GM19324 (cell line): ENCODE results near the gene ZNG1C.
"Not testable (repeated sequence)": the region's sequence is repeated elsewhere in the genome, so short reads cannot be mapped to it uniquely, and the experiment has no call there.

ENCODE experiments used
- ATAC-seq: cut with Tn5 transposase; IDR thresholded peaks from one replicate; pipeline ENCODE4 v1.9.1; 2021; ENCODE audit warnings: mild to moderate bottlenecking, moderate library complexity; ENCODE audit not compliant: unreplicated experiment, low FRiP score

The ZNG1C gene

DNA sequence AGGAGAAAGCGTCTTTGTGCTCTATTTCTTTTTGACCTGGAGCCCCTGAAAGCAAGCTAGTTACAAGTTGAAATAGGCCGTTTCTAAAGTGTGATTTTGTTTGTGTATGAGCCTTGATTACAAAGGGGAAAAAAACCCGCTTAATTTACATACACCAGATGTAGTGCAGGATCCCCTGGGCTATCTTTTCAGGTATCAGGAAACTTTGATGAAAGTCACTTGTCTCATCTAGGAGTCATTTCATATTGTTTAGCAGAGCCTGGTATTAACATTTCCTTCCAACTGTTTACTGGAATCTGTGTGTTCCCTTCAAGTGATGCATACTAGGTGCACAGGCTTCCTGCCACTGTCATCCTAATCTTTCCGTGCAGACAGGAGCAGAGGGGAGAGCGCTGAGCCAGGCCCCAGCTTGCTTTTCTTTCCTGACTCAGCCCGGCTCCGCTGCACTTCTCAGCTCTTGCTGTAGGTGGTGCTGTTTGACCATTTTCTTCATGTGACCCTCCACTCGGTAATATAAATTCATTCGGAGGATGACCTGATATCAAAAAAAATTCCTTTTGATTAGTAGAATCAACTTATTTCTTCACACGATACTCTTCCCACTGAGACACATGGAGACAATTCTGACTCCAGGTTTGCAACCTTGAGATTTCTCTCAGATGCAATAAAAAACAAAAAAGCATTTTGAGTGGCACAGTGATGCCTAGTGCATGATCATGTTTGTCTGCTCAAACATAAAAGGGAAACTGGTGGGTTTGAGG is 100.7 kb downstream of the ZNG1C start:
- ATAC-seq: peak; percentile 68

- not testable (repeated sequence) for ATAC-seq
Measured at GRCh38 chr9:68343242-68343641, 101.5 kb downstream of the ZNG1C start.

DNA sequence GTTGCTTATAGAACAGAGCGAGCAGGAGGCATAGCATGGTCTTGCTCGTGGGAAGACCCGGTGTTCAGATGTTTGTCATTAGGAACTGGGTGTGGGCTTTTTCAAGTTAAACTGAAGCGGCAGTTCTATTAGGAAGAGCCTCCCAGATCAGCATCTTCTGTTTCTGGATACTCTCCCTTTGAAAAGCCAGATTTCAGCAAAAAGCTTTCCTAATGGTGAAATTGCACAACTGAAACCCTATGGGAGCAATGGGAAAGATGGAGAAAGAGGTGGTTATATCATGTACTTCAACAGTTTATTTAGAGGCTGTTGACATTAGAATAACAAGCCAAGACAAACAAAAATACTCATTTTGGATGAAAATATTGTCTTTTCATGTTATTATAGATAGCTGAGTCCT is 102.2 kb downstream of the ZNG1C start:
- ATAC-seq: not testable (repeated sequence)
